Measurements from ENCODE around the gene EPB41L1. TPM values are rescaled to one million over a fixed set of nuclear protein-coding genes. Genes with fewer than 3 reads are reported as not detected.

Gene EPB41L1
- polyA plus RNA-seq, 1 donor from 2014 or later, result 38.2 TPM

GRCh38 chr20:36240076-36240475 is 85.5 kb downstream of the EPB41L1 start:
- Histone ChIP-seq H3K9ac (ENCODE audit: low read length) (no peak overlapping the region), H3K27me3 (ENCODE audit: insufficient read depth, low read depth, low read length) (no peaks in the 10 kb centered on the region), H3K9me2 (ENCODE audit: insufficient read depth, low read length) (no peaks in the 10 kb centered on the region), H3K4me3 (ENCODE audit: low read length) (no peak overlapping the region), H3K27ac (ENCODE audit: low read length) (no peak overlapping the region), H3K4me2 (ENCODE audit: low read length) (no peak overlapping the region), H2AFZ (ENCODE audit: low read depth, low read length) (no peak overlapping the region), H4K20me1 (ENCODE audit: insufficient read depth) (no peaks in the 10 kb centered on the region), H3K9me3 (ENCODE audit: low read length) (no peaks in the 10 kb centered on the region), H3K36me3 (ENCODE audit: insufficient read depth, low read length) (no peaks in the 10 kb centered on the region), H3K79me2 (replicated peaks; ENCODE audit: insufficient read depth, low read length) (peaks cover 34% of the 10 kb centered on the region), H3F3A (ENCODE audit: insufficient read depth, low read length, poor library complexity, severe bottlenecking) (no peaks in the 10 kb centered on the region)
- no peak for TF ChIP-seq EZH2 (IDR thresholded peaks at IDR 0.05; ENCODE audit: borderline replicate concordance, insufficient read depth, low read length, poor library complexity, severe bottlenecking)
- TF ChIP-seq TAF1 (IDR thresholded peaks at IDR 0.05; ENCODE audit: low read depth), result no peak
- TF ChIP-seq RAD21 (conservative IDR thresholded peaks at IDR 0.05), result no peak
- no peak for TF ChIP-seq MXI1 (conservative IDR thresholded peaks at IDR 0.05; ENCODE audit: poor library complexity, severe bottlenecking)
- TF ChIP-seq REST (IDR thresholded peaks at IDR 0.05; ENCODE audit: borderline replicate concordance), result no peak
- TF ChIP-seq CTCF (IDR thresholded peaks at IDR 0.05; ENCODE audit: poor library complexity, severe bottlenecking), result no peak
- no peak for TF ChIP-seq POLR2AphosphoS5 (IDR thresholded peaks at IDR 0.05)
- no peak for TF ChIP-seq SMC3 (conservative IDR thresholded peaks at IDR 0.05; ENCODE audit: poor library complexity)
- no peak for TF ChIP-seq EP300 (conservative IDR thresholded peaks at IDR 0.05; ENCODE audit: poor library complexity, severe bottlenecking)

- TF ChIP-seq POLR2AphosphoS5 (IDR thresholded peaks at IDR 0.05) (no peak), SMC3 (conservative IDR thresholded peaks at IDR 0.05; ENCODE audit: poor library complexity) (no peak)
- H3K27me3 ChIP-seq (ENCODE audit: insufficient read depth, low read depth, low read length), result no peaks in the 10 kb centered on the region
- no peaks in the 10 kb centered on the region for H3K9me3 ChIP-seq (ENCODE audit: low read length)
- no peaks in the 10 kb centered on the region for H3K9me2 ChIP-seq (ENCODE audit: insufficient read depth, low read length)
- H3F3A ChIP-seq (ENCODE audit: insufficient read depth, low read length, poor library complexity, severe bottlenecking), result no peaks in the 10 kb centered on the region
- H3K79me2 ChIP-seq (replicated peaks; ENCODE audit: insufficient read depth, low read length), result peaks cover 31% of the 10 kb centered on the region
- H3K27ac ChIP-seq (ENCODE audit: low read length), result no peak overlapping the region
- H3K4me2 ChIP-seq (ENCODE audit: low read length), result no peak overlapping the region
- H2AFZ ChIP-seq (ENCODE audit: low read depth, low read length), result no peak overlapping the region
- no peak overlapping the region for H3K4me3 ChIP-seq (ENCODE audit: low read length)
- H3K9ac ChIP-seq (ENCODE audit: low read length), result no peak overlapping the region
- no peaks in the 10 kb centered on the region for H4K20me1 ChIP-seq (ENCODE audit: insufficient read depth)
- peaks cover 5% of the 10 kb centered on the region for H3K36me3 ChIP-seq (ENCODE audit: insufficient read depth, low read length)
Measured at GRCh38 chr20:36241678-36242077, 87.1 kb downstream of the EPB41L1 start.

GRCh38 chr20:36243726-36244125 is 89.2 kb downstream of the EPB41L1 start:
- H3K27ac ChIP-seq (ENCODE audit: low read length), result no peak overlapping the region
- no peaks in the 10 kb centered on the region for H3K9me2 ChIP-seq (ENCODE audit: insufficient read depth, low read length)
- H3K9ac ChIP-seq (ENCODE audit: low read length), result no peak overlapping the region
- H4K20me1 ChIP-seq (ENCODE audit: insufficient read depth), result no peaks in the 10 kb centered on the region
- no peaks in the 10 kb centered on the region for H3F3A ChIP-seq (ENCODE audit: insufficient read depth, low read length, poor library complexity, severe bottlenecking)
- H3K36me3 ChIP-seq (ENCODE audit: insufficient read depth, low read length), result peaks cover 10% of the 10 kb centered on the region
- no peak overlapping the region for H2AFZ ChIP-seq (ENCODE audit: low read depth, low read length)
- no peak overlapping the region for H3K4me3 ChIP-seq (ENCODE audit: low read length)
- H3K27me3 ChIP-seq (ENCODE audit: insufficient read depth, low read depth, low read length), result no peaks in the 10 kb centered on the region
- H3K79me2 ChIP-seq (replicated peaks; ENCODE audit: insufficient read depth, low read length), result peaks cover 13% of the 10 kb centered on the region
- TF ChIP-seq TAF1 (IDR thresholded peaks at IDR 0.05; ENCODE audit: low read depth), result no peak
- no peak for TF ChIP-seq POLR2AphosphoS5 (IDR thresholded peaks at IDR 0.05)
- no peak for TF ChIP-seq REST (IDR thresholded peaks at IDR 0.05; ENCODE audit: borderline replicate concordance)
- H3K9me3 ChIP-seq (ENCODE audit: low read length), result no peaks in the 10 kb centered on the region
- H3K4me2 ChIP-seq (ENCODE audit: low read length), result no peak overlapping the region
